Keratinocyte (primary cell): ENCODE data around the gene NOTCH3.

Experiments
- EZH2 ChIP-seq: IDR thresholded peaks from one replicate; pipeline ENCODE4 v1.6.1; 2012; ENCODE audit warnings: inconsistent platforms, mild to moderate bottlenecking, low read length, moderate library complexity
- TF ChIP-seq, protein P1 (sequence below), 3 experiments: IDR thresholded peaks in 1 of 3; conservative IDR thresholded peaks in 1 of 3; optimal IDR thresholded peaks in 1 of 3; 2 replicates in 2 of 3; 3 replicates in 1 of 3; pipeline versions ENCODE3 to v1.5.1; 2011; ENCODE audit warnings: low read length in 3 of 3, mild to moderate bottlenecking in 3 of 3, moderate library complexity in 2 of 3, control low read depth in 1 of 3, inconsistent platforms in 1 of 3; ENCODE audit not compliant: insufficient read depth in 2 of 3; ENCODE audit errors: extremely low read depth in 1 of 3

DNA sequence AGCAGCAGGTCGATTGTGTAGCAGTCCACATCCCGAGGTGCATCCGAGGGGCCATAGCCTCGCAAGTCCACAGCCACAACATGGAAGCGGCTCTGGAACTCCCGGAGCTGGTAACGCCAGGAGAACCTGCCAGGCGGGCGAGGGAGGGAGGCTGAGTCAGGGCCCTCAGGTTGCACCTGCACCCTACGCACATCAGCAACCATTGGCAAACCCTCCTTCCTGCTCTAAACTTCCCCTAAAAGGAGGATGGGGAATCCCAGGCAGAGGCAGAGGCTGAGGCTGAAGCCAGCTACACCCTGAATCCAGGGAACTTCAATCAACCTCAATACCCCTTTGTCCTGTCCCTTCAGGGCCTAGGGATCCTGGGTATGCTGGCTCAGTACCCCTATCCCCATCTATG is 30.5 kb upstream of the NOTCH3 start:
- TF ChIP-seq, protein P1, sequence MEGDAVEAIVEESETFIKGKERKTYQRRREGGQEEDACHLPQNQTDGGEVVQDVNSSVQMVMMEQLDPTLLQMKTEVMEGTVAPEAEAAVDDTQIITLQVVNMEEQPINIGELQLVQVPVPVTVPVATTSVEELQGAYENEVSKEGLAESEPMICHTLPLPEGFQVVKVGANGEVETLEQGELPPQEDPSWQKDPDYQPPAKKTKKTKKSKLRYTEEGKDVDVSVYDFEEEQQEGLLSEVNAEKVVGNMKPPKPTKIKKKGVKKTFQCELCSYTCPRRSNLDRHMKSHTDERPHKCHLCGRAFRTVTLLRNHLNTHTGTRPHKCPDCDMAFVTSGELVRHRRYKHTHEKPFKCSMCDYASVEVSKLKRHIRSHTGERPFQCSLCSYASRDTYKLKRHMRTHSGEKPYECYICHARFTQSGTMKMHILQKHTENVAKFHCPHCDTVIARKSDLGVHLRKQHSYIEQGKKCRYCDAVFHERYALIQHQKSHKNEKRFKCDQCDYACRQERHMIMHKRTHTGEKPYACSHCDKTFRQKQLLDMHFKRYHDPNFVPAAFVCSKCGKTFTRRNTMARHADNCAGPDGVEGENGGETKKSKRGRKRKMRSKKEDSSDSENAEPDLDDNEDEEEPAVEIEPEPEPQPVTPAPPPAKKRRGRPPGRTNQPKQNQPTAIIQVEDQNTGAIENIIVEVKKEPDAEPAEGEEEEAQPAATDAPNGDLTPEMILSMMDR (optimal IDR thresholded peaks at IDR 0.05 in 1 of 3, IDR thresholded peaks at IDR 0.05 in 1 of 3, conservative IDR thresholded peaks at IDR 0.05 in 1 of 3; ENCODE audit: extremely low read depth in 1 of 3, insufficient read depth in 2 of 3, low read length in 3 of 3), result no peak
- TF ChIP-seq EZH2, result no peak
